Thoracic aorta (tissue), 2 donors: ENCODE measurements around the gene CORO1C. TPM values are rescaled to one million over a fixed set of nuclear protein-coding genes. Genes with fewer than 3 reads are reported as not detected.

Experiments used
- ATAC-seq: fragments of 150-250 bp; one replicate; pipeline ENCODE4 v1.8.0; 2017; ENCODE audit warnings: low read depth; ENCODE audit not compliant: insufficient number of reproducible peaks, low FRiP score
- DNase-seq: peaks from one replicate; pipeline ENCODE4 v3.0.0-alpha.2; 2020; ENCODE audit warnings: low spot score
- H3K27ac ChIP-seq, 2 donors: fragments of 200-600 bp; sonication (generic); 1 replicate in 1 of 2; 2 replicates in 1 of 2; pipeline ENCODE4 v1.5.1; 2016; ENCODE audit warnings: mild to moderate bottlenecking in 2 of 2, moderate library complexity in 2 of 2
- H3K27me3 ChIP-seq: fragments of 200-600 bp; sonication (generic); replicated peaks from 2 replicates; pipeline ENCODE4 v1.6.0; 2016; ENCODE audit warnings: mild to moderate bottlenecking; ENCODE audit not compliant: insufficient read depth
- H3K36me3 ChIP-seq: fragments of 200-600 bp; sonication (generic); one replicate; pipeline ENCODE4 v1.5.1; 2016
- H3K4me1 ChIP-seq, 2 donors: fragments of 200-600 bp; sonication (generic); 1 replicate in 1 of 2; 2 replicates in 1 of 2; pipeline versions ENCODE4 v1.5.1 to v1.6.0; 2016; ENCODE audit warnings: low read depth in 2 of 2, mild to moderate bottlenecking in 1 of 2; ENCODE audit not compliant: control insufficient read depth in 1 of 2
- H3K4me3 ChIP-seq: fragments of 200-600 bp; sonication (generic); 2 replicates; pipeline ENCODE4 v1.5.1; 2016; ENCODE audit warnings: mild to moderate bottlenecking
- H3K9me3 ChIP-seq: fragments of 200-600 bp; sonication (generic); 2 replicates; pipeline ENCODE4 v1.5.1; 2016
- CTCF ChIP-seq: fragments of 200-600 bp; sonication (generic); IDR thresholded peaks from one replicate; pipeline ENCODE4 v1.5.1; 2019; ENCODE audit warnings: antibody characterized with exemption
- total RNA-seq, 2 donors: library from RNA; depleted of rRNA; stranded (reverse); fragments of >200 nt; gene quantifications; one replicate each; pipeline versions ENCODE4 v1.1.0 to v1.2.3, GENCODE V29; 2016

The CORO1C gene
- total RNA-seq, 2 donors from 2014 or later, result 157 to 208 TPM

GRCh38 chr12:108720757-108721514 lies 10.4 kb downstream of the CORO1C start:
- H3K9me3 ChIP-seq, result no peaks in the 10 kb centered on the region
- ATAC-seq (no peak), DNase-seq (no peak)
- no peak overlapping the region for H3K4me3 ChIP-seq
- H3K27me3 ChIP-seq, result no peaks in the 10 kb centered on the region
- no peaks in the 10 kb centered on the region for H3K36me3 ChIP-seq
- H3K4me1 ChIP-seq, result peaks cover 61 to 91% of the 10 kb centered on the region in 2 donors
- no peak for TF ChIP-seq CTCF
- H3K27ac ChIP-seq, result peak overlapping the region in 1 of 2 donors; percentile 55

- TF ChIP-seq CTCF, result no peak
- DNase-seq (no peak), ATAC-seq (no peak)
- no peaks in the 10 kb centered on the region for H3K36me3 ChIP-seq
- no peak overlapping the region for H3K4me3 ChIP-seq
- no peaks in the 10 kb centered on the region for H3K27me3 ChIP-seq
- H3K9me3 ChIP-seq, result no peaks in the 10 kb centered on the region
- peaks cover 43 to 87% of the 10 kb centered on the region in 2 donors for H3K4me1 ChIP-seq
- H3K27ac ChIP-seq, result peak overlapping the region in 1 of 2 donors; percentile 3
These were observed 14.1 kb downstream of the CORO1C start for GRCh38 chr12:108717243-108717642.

- no peak overlapping the region for H3K4me3 ChIP-seq
- DNase-seq, result no peak
- no peaks in the 10 kb centered on the region for H3K27me3 ChIP-seq
- no peak for ATAC-seq
- no peak for TF ChIP-seq CTCF
- H3K27ac ChIP-seq, result no peak overlapping the region
- H3K9me3 ChIP-seq, result no peaks in the 10 kb centered on the region
- H3K4me1 ChIP-seq, result peaks cover 31 to 89% of the 10 kb centered on the region in 2 donors
- H3K36me3 ChIP-seq, result no peaks in the 10 kb centered on the region
These were observed 16.5 kb downstream of the CORO1C start for GRCh38 chr12:108714866-108715265.

GRCh38 chr12:108713471-108713870 lies 17.8 kb downstream of the CORO1C start:
- no peak for TF ChIP-seq CTCF
- no peak overlapping the region for H3K4me3 ChIP-seq
- peak overlapping the region in 1 of 2 donors; percentile 20 for H3K27ac ChIP-seq
- ATAC-seq, result no peak
- H3K36me3 ChIP-seq, result no peaks in the 10 kb centered on the region
- no peaks in the 10 kb centered on the region for H3K9me3 ChIP-seq
- H3K4me1 ChIP-seq, result peaks cover 39 to 90% of the 10 kb centered on the region in 2 donors
- no peak for DNase-seq
- H3K27me3 ChIP-seq, result no peaks in the 10 kb centered on the region

GRCh38 chr12:108712925-108713203 lies 18.5 kb downstream of the CORO1C start:
- Histone ChIP-seq H3K4me1 (peaks cover 33 to 85% of the 10 kb centered on the region in 2 donors), H3K27me3 (no peaks in the 10 kb centered on the region), H3K9me3 (no peaks in the 10 kb centered on the region), H3K36me3 (no peaks in the 10 kb centered on the region), H3K27ac (peak overlapping the region in 1 of 2 donors; percentile 20), H3K4me3 (peak overlapping the region; percentile 29)
- no peak for TF ChIP-seq CTCF
- ATAC-seq (no peak), DNase-seq (no peak)
